A549 (cell line): Measurements from ENCODE around the gene AKAP11.

Source experiments
- CHD4 ChIP-seq: fragments of 200-600 bp; sonication (generic); IDR thresholded peaks from 2 replicates; pipeline ENCODE4 v1.6.1; 2016; ENCODE audit warnings: antibody characterized with exemption, mild to moderate bottlenecking, borderline replicate concordance
- CTCF ChIP-seq: fragments of >200 bp; sonication (Bioruptor Twin); formaldehyde crosslinking; IDR thresholded peaks from 3 replicates; pipeline ENCODE4 v1.5.1; 2016
- GATA3 ChIP-seq: IDR thresholded peaks from 2 replicates; pipeline ENCODE4 v1.6.1; 2012; ENCODE audit warnings: borderline replicate concordance
- JUNB ChIP-seq: fragments of >200 bp; sonication (Bioruptor Twin); formaldehyde crosslinking; IDR thresholded peaks from 2 replicates; pipeline ENCODE4 v1.6.1; 2016
- MAX ChIP-seq: IDR thresholded peaks from 2 replicates; pipeline ENCODE4 v1.6.1; 2012
- RAD21 ChIP-seq, 2 experiments: fragments of >200 bp in 1 of 2; sonication (Bioruptor Twin) in 1 of 2; formaldehyde crosslinking in 1 of 2; IDR thresholded peaks in 1 of 2; conservative IDR thresholded peaks in 1 of 2; 2 replicates in 1 of 2; 3 replicates in 1 of 2; pipeline ENCODE4 v1.6.1; 2012 to 2018; ENCODE audit warnings: inconsistent platforms in 1 of 2
- REST ChIP-seq: fragments of 200-600 bp; sonication (generic); IDR thresholded peaks from 2 replicates; pipeline ENCODE4 v1.6.1; 2016; ENCODE audit warnings: antibody characterized with exemption, mild to moderate bottlenecking, moderate library complexity

- TF ChIP-seq MAX (no peak), RAD21 (conservative IDR thresholded peaks at IDR 0.05 in 1 of 2, IDR thresholded peaks at IDR 0.05 in 1 of 2) (no peak), CTCF (no peak), REST (no peak), GATA3 (no peak), JUNB (no peak), CHD4 (no peak)
Observed at GRCh38 chr13:42279080-42279479, 7.1 kb downstream of the AKAP11 start.
